Suprapubic skin (tissue), 4 donors: ENCODE measurements around the gene XAF1. TPM values are rescaled to one million over a fixed set of nuclear protein-coding genes. Genes with fewer than 3 reads are reported as not detected.

Experiments
- DNase-seq, 2 donors: peaks; one replicate each; pipeline ENCODE4 v3.0.0-alpha.2; 2019; ENCODE audit warnings: low spot score in 2 of 2
- H3K27ac ChIP-seq: fragments of 200-600 bp; sonication (generic); one replicate; pipeline ENCODE4 v1.5.1; 2019
- H3K27me3 ChIP-seq: fragments of 200-600 bp; sonication (generic); one replicate; pipeline ENCODE4 v1.5.1; 2019
- H3K36me3 ChIP-seq: fragments of 200-600 bp; sonication (generic); one replicate; pipeline ENCODE4 v1.5.1; 2019
- H3K4me1 ChIP-seq: fragments of 200-600 bp; sonication (generic); one replicate; pipeline ENCODE4 v1.5.1; 2019
- H3K4me3 ChIP-seq: fragments of 200-600 bp; sonication (generic); one replicate; pipeline ENCODE4 v1.5.1; 2019; ENCODE audit warnings: mild to moderate bottlenecking
- H3K9me3 ChIP-seq: fragments of 200-600 bp; sonication (generic); one replicate; pipeline ENCODE4 v1.5.1; 2019
- CTCF ChIP-seq, 2 donors: fragments of 200-600 bp in 1 of 2; fragments of 450-650 bp in 1 of 2; sonication (generic) in 1 of 2; IDR thresholded peaks; one replicate each; pipeline ENCODE4 v1.5.1; 2016 to 2019; ENCODE audit warnings: antibody characterized with exemption in 2 of 2, mild to moderate bottlenecking in 1 of 2, moderate library complexity in 1 of 2
- EP300 ChIP-seq: sonication (generic); formaldehyde crosslinking; IDR thresholded peaks from one replicate; pipeline ENCODE4 v1.6.1; 2017; ENCODE audit warnings: antibody characterized with exemption
- POLR2A ChIP-seq, 2 donors: fragments of 450-650 bp; IDR thresholded peaks; one replicate each; pipeline ENCODE4 v1.6.1; 2017; ENCODE audit warnings: antibody characterized with exemption in 2 of 2, mild to moderate bottlenecking in 2 of 2, moderate library complexity in 2 of 2
- POLR2AphosphoS5 ChIP-seq, 3 donors: sonication (generic); formaldehyde crosslinking; IDR thresholded peaks; one replicate each; pipeline ENCODE4 v1.6.1; 2017; ENCODE audit warnings: antibody characterized with exemption in 3 of 3
- WGBS: methylation state at CpG from one replicate; pipeline ENCODE4 v1.1.5; 2018; 5-methylcytosine and 5-hydroxymethylcytosine counted together
- total RNA-seq, 4 donors: library from RNA; depleted of rRNA; stranded (reverse); fragments of >200 nt; gene quantifications; one replicate each; pipeline ENCODE4 v1.1.0, GENCODE V29; 2016

Gene XAF1
- total RNA-seq, 4 donors from 2014 or later = 4.3 to 21.1 (median 10.9) TPM

- no peak overlapping the region for H3K27ac ChIP-seq
- WGBS = 47% methylated on average over 21 of the region's 29 CpGs
- H3K4me3 ChIP-seq = peak overlapping the region; percentile 34
- no peak for DNase-seq
- no peaks in the 10 kb centered on the region for H3K36me3 ChIP-seq
- H3K4me1 ChIP-seq = peaks cover 28% of the 10 kb centered on the region
- H3K27me3 ChIP-seq = peaks cover 52% of the 10 kb centered on the region
- TF ChIP-seq CTCF (IDR thresholded peaks at IDR 0.05) (no peak), POLR2A (IDR thresholded peaks at IDR 0.05) (no peak), POLR2AphosphoS5 (IDR thresholded peaks at IDR 0.05) (no peak), EP300 (no peak)
- H3K9me3 ChIP-seq = no peaks in the 10 kb centered on the region
Observed at GRCh38 chr17:6713918-6714271, 42.0 kb upstream of the XAF1 start.

GRCh38 chr17:6714315-6714874 lies 41.5 kb upstream of the XAF1 start:
- H3K9me3 ChIP-seq = no peaks in the 10 kb centered on the region
- no peak overlapping the region for H3K4me3 ChIP-seq
- no peak overlapping the region for H3K27ac ChIP-seq
- H3K4me1 ChIP-seq = peaks cover 28% of the 10 kb centered on the region
- peaks cover 53% of the 10 kb centered on the region for H3K27me3 ChIP-seq
- no peaks in the 10 kb centered on the region for H3K36me3 ChIP-seq
- DNase-seq = no peak
- TF ChIP-seq EP300 = no peak
- TF ChIP-seq POLR2AphosphoS5 (IDR thresholded peaks at IDR 0.05) = no peak
- TF ChIP-seq CTCF (IDR thresholded peaks at IDR 0.05) = no peak
- no peak for TF ChIP-seq POLR2A (IDR thresholded peaks at IDR 0.05)
- 81% methylated on average over 7 of the region's 7 CpGs for WGBS

GRCh38 chr17:6716736-6717135 lies 39.1 kb upstream of the XAF1 start:
- TF ChIP-seq POLR2AphosphoS5 (IDR thresholded peaks at IDR 0.05) = no peak
- no peak for TF ChIP-seq CTCF (IDR thresholded peaks at IDR 0.05)
- no peak for TF ChIP-seq EP300
- no peak for TF ChIP-seq POLR2A (IDR thresholded peaks at IDR 0.05)
- H3K27ac ChIP-seq = no peak overlapping the region
- H3K4me1 ChIP-seq = peaks cover 19% of the 10 kb centered on the region
- no peak for DNase-seq
- no peaks in the 10 kb centered on the region for H3K9me3 ChIP-seq
- WGBS = 66% methylated on average over 2 of the region's 2 CpGs
- H3K36me3 ChIP-seq = no peaks in the 10 kb centered on the region
- peaks cover 51% of the 10 kb centered on the region for H3K27me3 ChIP-seq
- H3K4me3 ChIP-seq = no peak overlapping the region

- H3K27me3 ChIP-seq = peaks cover 27% of the 10 kb centered on the region
- WGBS = 86% methylated on average over 5 of the region's 5 CpGs
Observed at GRCh38 chr17:6721744-6722143, 34.1 kb upstream of the XAF1 start.

GRCh38 chr17:6724009-6724408 lies 31.8 kb upstream of the XAF1 start:
- 87% methylated on average over 5 of the region's 5 CpGs for WGBS
- no peak for DNase-seq

More at GRCh38 chr17:6721744-6722143, 34.1 kb upstream of the XAF1 start:
- Histone ChIP-seq H3K27ac (no peak overlapping the region), H3K36me3 (no peaks in the 10 kb centered on the region), H3K4me3 (no peak overlapping the region), H3K9me3 (no peaks in the 10 kb centered on the region), H3K4me1 (no peaks in the 10 kb centered on the region)
- TF ChIP-seq CTCF (IDR thresholded peaks at IDR 0.05) (no peak), POLR2A (IDR thresholded peaks at IDR 0.05) (no peak), POLR2AphosphoS5 (IDR thresholded peaks at IDR 0.05) (no peak), EP300 (no peak)
- no peak for DNase-seq

More at GRCh38 chr17:6724009-6724408, 31.8 kb upstream of the XAF1 start:
- H3K27ac ChIP-seq = no peak overlapping the region
- H3K36me3 ChIP-seq = no peaks in the 10 kb centered on the region
- H3K4me3 ChIP-seq = no peak overlapping the region
- no peaks in the 10 kb centered on the region for H3K9me3 ChIP-seq
- TF ChIP-seq POLR2A (IDR thresholded peaks at IDR 0.05) (no peak), POLR2AphosphoS5 (IDR thresholded peaks at IDR 0.05) (no peak), EP300 (no peak), CTCF (IDR thresholded peaks at IDR 0.05) (no peak)
- H3K27me3 ChIP-seq = peaks cover 19% of the 10 kb centered on the region
- no peaks in the 10 kb centered on the region for H3K4me1 ChIP-seq
